Immature natural killer cell (primary cell): Measurements from ENCODE around the gene RBM15. TPM values are rescaled to one million over a fixed set of nuclear protein-coding genes. Genes with fewer than 3 reads are reported as not detected.
A peak's percentile ranks its signal among the peaks of the same experiment; 100 is the strongest.

Experiments
- DNase-seq, 3 donors: peaks; one replicate each; pipeline ENCODE4 v3.0.0; 2022; ENCODE audit warnings: mixed read lengths in 1 of 3
- H3K27ac Mint-ChIP-seq, 6 donors: one replicate each; pipeline ENCODE4 v1.8.0; 2020; ENCODE audit warnings: mixed read lengths in 6 of 6, mild to moderate bottlenecking in 5 of 6, inconsistent platforms in 4 of 6, moderate library complexity in 3 of 6
- H3K27me3 Mint-ChIP-seq, 3 donors: one replicate each; pipeline ENCODE4 v1.8.0; 2020 to 2021; ENCODE audit warnings: low read depth in 3 of 3, mild to moderate bottlenecking in 3 of 3, mixed read lengths in 3 of 3, moderate library complexity in 3 of 3, inconsistent platforms in 1 of 3
- H3K36me3 Mint-ChIP-seq, 3 donors: one replicate each; pipeline ENCODE4 v1.8.0; 2020; ENCODE audit warnings: mixed read lengths in 3 of 3, inconsistent platforms in 2 of 3, mild to moderate bottlenecking in 2 of 3
- H3K4me1 Mint-ChIP-seq, 2 donors: one replicate each; pipeline ENCODE4 v1.8.0; 2020; ENCODE audit warnings: inconsistent platforms in 2 of 2, mild to moderate bottlenecking in 2 of 2, mixed read lengths in 2 of 2, moderate library complexity in 1 of 2
- H3K4me3 Mint-ChIP-seq, 5 donors: one replicate each; pipeline ENCODE4 v1.8.0; 2020; ENCODE audit warnings: mild to moderate bottlenecking in 5 of 5, mixed read lengths in 5 of 5, inconsistent platforms in 3 of 5, moderate library complexity in 3 of 5
- H3K9me3 Mint-ChIP-seq, 6 donors: one replicate each; pipeline ENCODE4 v1.8.0; 2020; ENCODE audit warnings: mild to moderate bottlenecking in 6 of 6, mixed read lengths in 6 of 6, inconsistent platforms in 4 of 6, moderate library complexity in 3 of 6
- polyA plus RNA-seq, 3 donors: library from polyadenylated mRNA; unstranded; fragments of 300-500 nt; fragmentation: Illumina TruSeq; gene quantifications; one replicate each; pipeline ENCODE4 v1.2.3, GENCODE V29; 2021

The RBM15 gene
- polyA plus RNA-seq, 3 donors from 2014 or later, result 5.7 to 14.4 (median 10.0) TPM

DNA sequence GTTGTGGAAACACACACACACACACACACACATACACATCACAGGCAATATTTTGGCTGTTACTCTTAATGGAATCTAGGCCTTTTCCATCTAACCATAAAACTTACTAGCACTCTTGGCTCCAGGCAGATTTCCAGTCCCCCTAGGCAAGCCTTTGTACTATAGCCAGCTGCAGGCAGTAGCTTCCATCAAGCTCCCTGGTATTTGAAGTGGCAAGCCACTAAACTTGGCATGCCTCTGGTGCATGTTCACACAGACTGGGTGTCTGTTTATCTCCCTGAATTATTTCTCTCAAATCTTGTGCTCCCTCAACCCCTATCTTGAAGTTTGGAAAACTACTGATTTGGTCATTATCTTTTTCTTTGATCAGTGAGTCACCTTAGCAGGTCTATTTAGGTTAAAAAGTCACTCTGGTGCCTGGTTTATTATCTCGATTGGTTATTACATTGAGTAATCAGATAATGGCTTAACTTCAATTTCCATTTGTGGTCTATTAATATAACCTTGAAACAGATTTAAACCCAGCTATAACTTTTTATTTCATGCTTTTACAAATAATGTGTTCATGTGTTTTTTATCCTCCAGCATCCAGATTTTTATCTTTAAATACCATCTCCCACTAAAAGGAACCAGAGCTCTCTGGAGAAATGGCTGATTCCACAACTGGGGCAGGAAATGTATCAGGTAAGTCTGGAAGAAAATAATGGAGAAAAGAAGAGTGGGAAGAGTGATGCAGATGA lies 2.7 kb upstream of the RBM15 start:
- H3K27ac Mint-ChIP-seq, result peak overlapping the region; percentile 5 to 89 (median 80)
- no peaks in the 10 kb centered on the region for H3K9me3 Mint-ChIP-seq
- H3K36me3 Mint-ChIP-seq, result peaks cover 0 to 6% (median 0%) of the 10 kb centered on the region in 3 donors
- DNase-seq, result no peak
- H3K4me3 Mint-ChIP-seq, result peak overlapping the region in 4 of 5 donors; percentile 48 to 67 (median 60)
- peaks cover 4 to 11% (median 6%) of the 10 kb centered on the region in 3 donors for H3K27me3 Mint-ChIP-seq
- peaks cover 29 to 32% of the 10 kb centered on the region in 2 donors for H3K4me1 Mint-ChIP-seq

DNA sequence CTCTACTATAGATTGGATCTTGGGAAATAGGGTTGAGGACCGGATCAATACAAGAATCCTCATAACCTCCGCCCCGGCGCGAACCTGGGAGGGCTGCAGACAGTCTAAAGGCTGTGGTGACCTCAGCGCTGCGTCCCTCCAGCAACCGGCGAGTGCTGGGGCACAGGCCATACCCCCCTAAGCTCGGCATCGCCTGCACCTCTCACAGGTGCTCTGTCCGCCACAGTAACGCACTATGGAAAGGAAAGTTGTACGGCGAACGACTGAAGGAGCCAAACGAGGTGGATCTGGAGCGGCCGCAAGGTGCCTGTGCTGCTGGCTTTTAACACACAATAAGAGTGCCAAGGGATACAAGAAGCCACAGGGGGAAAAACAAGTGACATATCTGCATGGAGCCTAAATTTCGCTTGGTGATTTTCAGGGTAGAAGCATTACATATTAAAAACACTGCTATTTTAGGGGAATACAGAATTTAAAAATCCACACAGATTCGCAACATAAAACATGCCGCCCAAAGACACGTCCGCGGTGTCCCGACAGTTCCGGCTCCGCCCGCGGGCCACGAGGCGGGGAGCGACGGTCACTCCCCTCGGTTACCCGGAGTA lies 1.4 kb upstream of the RBM15 start:
- Mint-ChIP-seq H3K4me3 (peak overlapping the region in 1 of 5 donors; percentile 91), H3K9me3 (no peaks in the 10 kb centered on the region), H3K36me3 (peaks cover 0 to 6% (median 0%) of the 10 kb centered on the region in 3 donors), H3K27ac (no peak overlapping the region), H3K27me3 (peaks cover 4 to 12% (median 6%) of the 10 kb centered on the region in 3 donors), H3K4me1 (peaks cover 42 to 45% of the 10 kb centered on the region in 2 donors)
- no peak for DNase-seq

DNA sequence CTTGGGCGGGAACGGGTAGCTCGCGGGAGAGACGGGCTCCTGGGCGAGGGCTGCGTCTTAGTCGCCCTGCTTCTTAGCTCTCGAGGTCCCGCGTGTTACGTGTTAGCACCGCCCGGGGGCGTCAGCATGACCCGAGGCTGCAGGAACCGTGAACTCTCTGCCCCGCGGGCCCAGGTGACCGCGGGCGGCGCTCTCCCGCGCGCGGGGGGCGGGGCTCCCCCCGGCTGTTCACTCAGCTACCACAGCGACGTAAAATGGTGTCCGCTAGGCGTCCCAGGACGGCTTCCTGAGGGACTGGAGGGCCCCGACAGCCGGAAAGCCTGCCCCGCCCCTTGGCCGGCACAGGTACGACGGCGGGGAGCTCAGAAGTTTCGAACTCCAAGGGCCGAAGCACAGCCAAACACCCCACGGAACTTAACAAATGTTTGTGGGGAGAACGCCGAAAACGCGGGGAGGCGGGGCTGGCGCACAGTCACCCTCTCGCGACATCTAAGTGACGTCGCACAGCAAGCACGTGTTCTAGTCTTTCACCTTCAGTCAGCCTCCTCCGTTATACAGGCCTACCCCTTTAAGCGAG lies 780 bp upstream of the RBM15 start:
- DNase-seq, result peak; percentile 95 to 98 (median 97)
- Mint-ChIP-seq H3K27ac (no peak overlapping the region), H3K4me1 (peaks cover 48 to 51% of the 10 kb centered on the region in 2 donors), H3K9me3 (no peaks in the 10 kb centered on the region), H3K27me3 (peaks cover 4 to 13% (median 6%) of the 10 kb centered on the region in 3 donors), H3K4me3 (peak overlapping the region in 1 of 5 donors; percentile 91), H3K36me3 (peaks cover under 1 to 7% (median 3%) of the 10 kb centered on the region in 3 donors)

DNA sequence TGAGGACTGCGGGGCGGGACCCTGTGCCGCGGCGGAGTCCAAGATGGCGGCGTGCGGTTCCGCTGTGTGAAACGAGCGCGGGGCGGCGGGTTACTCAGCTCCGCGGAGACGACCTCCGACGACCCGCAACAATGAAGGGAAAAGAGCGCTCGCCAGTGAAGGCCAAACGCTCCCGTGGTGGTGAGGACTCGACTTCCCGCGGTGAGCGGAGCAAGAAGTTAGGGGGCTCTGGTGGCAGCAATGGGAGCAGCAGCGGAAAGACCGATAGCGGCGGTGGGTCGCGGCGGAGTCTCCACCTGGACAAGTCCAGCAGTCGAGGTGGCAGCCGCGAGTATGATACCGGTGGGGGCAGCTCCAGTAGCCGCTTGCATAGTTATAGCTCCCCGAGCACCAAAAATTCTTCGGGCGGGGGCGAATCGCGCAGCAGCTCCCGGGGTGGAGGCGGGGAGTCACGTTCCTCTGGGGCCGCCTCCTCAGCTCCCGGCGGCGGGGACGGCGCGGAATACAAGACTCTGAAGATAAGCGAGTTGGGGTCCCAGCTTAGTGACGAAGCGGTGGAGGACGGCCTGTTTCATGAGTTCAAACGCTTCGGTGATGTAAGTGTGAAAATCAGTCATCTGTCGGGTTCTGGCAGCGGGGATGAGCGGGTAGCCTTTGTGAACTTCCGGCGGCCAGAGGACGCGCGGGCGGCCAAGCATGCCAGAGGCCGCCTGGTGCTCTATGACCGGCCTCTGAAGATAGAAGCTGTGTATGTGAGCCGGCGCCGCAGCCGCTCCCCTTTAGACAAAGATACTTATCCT lies 430 bp downstream of the RBM15 start:
- Mint-ChIP-seq H3K4me3 (no peak overlapping the region), H3K27me3 (peaks cover 4 to 13% (median 6%) of the 10 kb centered on the region in 3 donors), H3K27ac (no peak overlapping the region), H3K36me3 (peaks cover 4 to 10% (median 8%) of the 10 kb centered on the region in 3 donors), H3K4me1 (peaks cover 57 to 63% of the 10 kb centered on the region in 2 donors), H3K9me3 (no peaks in the 10 kb centered on the region)
- peak; percentile 64 to 69 (median 66) for DNase-seq

DNA sequence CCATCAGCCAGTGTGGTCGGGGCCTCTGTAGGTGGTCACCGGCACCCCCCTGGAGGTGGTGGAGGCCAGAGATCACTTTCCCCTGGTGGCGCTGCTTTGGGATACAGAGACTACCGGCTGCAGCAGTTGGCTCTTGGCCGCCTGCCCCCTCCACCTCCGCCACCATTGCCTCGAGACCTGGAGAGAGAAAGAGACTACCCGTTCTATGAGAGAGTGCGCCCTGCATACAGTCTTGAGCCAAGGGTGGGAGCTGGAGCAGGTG lies 961 bp downstream of the RBM15 start:
- H3K9me3 Mint-ChIP-seq, result no peaks in the 10 kb centered on the region
- peaks cover 59 to 68% of the 10 kb centered on the region in 2 donors for H3K4me1 Mint-ChIP-seq
- no peak overlapping the region for H3K4me3 Mint-ChIP-seq
- no peak overlapping the region for H3K27ac Mint-ChIP-seq
- H3K27me3 Mint-ChIP-seq, result peaks cover 4 to 13% (median 6%) of the 10 kb centered on the region in 3 donors
- peaks cover 4 to 10% (median 8%) of the 10 kb centered on the region in 3 donors for H3K36me3 Mint-ChIP-seq
- DNase-seq, result no peak

DNA sequence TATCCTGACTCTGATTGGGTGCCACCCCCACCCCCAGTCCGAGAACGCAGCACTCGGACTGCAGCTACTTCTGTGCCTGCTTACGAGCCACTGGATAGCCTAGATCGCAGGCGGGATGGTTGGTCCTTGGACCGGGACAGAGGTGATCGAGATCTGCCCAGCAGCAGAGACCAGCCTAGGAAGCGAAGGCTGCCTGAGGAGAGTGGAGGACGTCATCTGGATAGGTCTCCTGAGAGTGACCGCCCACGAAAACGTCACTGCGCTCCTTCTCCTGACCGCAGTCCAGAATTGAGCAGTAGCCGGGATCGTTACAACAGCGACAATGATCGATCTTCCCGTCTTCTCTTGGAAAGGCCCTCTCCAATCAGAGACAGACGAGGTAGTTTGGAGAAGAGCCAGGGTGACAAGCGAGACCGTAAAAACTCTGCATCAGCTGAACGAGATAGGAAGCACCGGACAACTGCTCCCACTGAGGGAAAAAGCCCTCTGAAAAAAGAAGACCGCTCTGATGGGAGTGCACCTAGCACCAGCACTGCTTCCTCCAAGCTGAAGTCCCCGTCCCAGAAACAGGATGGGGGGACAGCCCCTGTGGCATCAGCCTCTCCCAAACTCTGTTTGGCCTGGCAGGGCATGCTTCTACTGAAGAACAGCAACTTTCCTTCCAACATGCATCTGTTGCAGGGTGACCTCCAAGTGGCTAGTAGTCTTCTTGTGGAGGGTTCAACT lies 2.1 kb downstream of the RBM15 start:
- no peaks in the 10 kb centered on the region for H3K9me3 Mint-ChIP-seq
- H3K36me3 Mint-ChIP-seq, result peaks cover 4 to 10% (median 8%) of the 10 kb centered on the region in 3 donors
- H3K27ac Mint-ChIP-seq, result peak overlapping the region in 4 of 6 donors; percentile 15 to 60 (median 52)
- no peak for DNase-seq
- H3K4me1 Mint-ChIP-seq, result peaks cover 67 to 80% of the 10 kb centered on the region in 2 donors
- peaks cover 4 to 13% (median 6%) of the 10 kb centered on the region in 3 donors for H3K27me3 Mint-ChIP-seq
- peak overlapping the region; percentile 1 to 47 (median 33) for H3K4me3 Mint-ChIP-seq

DNA sequence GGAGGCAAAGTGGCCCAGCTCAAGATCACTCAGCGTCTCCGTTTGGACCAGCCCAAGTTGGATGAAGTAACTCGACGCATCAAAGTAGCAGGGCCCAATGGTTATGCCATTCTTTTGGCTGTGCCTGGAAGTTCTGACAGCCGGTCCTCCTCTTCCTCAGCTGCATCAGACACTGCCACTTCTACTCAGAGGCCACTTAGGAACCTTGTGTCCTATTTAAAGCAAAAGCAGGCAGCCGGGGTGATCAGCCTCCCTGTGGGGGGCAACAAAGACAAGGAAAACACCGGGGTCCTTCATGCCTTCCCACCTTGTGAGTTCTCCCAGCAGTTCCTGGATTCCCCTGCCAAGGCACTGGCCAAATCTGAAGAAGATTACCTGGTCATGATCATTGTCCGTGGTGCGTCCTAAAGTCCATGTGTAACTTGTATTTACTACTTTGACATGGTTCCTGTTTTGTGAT lies 2.7 kb downstream of the RBM15 start:
- DNase-seq, result no peak
- Mint-ChIP-seq H3K4me1 (peaks cover 70 to 81% of the 10 kb centered on the region in 2 donors), H3K9me3 (no peaks in the 10 kb centered on the region), H3K27ac (peak overlapping the region in 3 of 6 donors; percentile 24 to 51 (median 27)), H3K27me3 (peaks cover 4 to 13% (median 6%) of the 10 kb centered on the region in 3 donors), H3K36me3 (peaks cover 4 to 10% (median 8%) of the 10 kb centered on the region in 3 donors), H3K4me3 (peak overlapping the region; percentile 33 to 66 (median 46))

DNA sequence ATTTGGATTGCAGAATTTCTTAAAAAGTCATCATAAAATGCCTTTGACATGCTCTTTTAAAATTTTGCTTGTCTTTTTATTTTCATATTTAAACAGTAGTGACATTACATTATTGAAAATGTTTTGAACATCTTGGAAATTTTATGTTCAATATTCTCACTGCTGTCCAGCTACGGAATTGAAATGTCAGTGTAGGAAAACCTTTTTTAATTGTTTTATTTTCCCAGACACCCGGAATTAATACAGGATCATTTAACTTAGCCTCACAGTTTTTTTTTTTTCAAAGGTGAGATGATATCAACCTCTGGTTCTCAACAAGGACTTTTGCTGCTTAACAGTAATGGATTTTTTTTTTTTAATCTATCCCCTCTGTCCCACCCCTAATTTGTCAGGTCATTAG lies 4.1 kb downstream of the RBM15 start:
- peak overlapping the region; percentile 42 to 82 (median 63) for H3K4me3 Mint-ChIP-seq
- DNase-seq, result no peak
- H3K36me3 Mint-ChIP-seq, result peaks cover 4 to 14% (median 12%) of the 10 kb centered on the region in 3 donors
- H3K9me3 Mint-ChIP-seq, result no peaks in the 10 kb centered on the region
- H3K4me1 Mint-ChIP-seq, result peaks cover 72 to 86% of the 10 kb centered on the region in 2 donors
- H3K27me3 Mint-ChIP-seq, result peaks cover 0 to 7% (median 6%) of the 10 kb centered on the region in 3 donors
- peak overlapping the region in 5 of 6 donors; percentile 6 to 82 (median 60) for H3K27ac Mint-ChIP-seq

DNA sequence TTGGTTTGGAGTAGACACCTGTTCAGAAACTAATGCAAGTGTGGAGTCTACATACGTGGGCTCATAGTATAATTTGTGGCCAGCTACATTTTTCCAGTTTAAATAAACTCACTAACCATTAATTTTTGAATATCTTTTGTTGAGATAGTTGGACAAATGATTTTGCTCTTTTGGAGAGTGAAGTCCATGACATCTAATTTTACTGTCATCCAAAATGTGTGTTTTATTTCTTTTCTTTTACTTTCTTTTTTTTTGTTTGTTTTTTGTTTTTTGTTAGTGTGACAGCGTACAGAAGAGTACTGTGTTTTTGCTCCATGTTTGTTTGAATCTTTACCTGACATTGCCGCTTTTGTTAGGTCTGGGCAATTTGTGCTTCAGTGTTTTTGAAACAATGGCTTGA lies 5.0 kb downstream of the RBM15 start:
- H3K9me3 Mint-ChIP-seq, result no peaks in the 10 kb centered on the region
- H3K4me3 Mint-ChIP-seq, result peak overlapping the region in 4 of 5 donors; percentile 21 to 82 (median 58)
- peaks cover 80 to 95% of the 10 kb centered on the region in 2 donors for H3K4me1 Mint-ChIP-seq
- peak overlapping the region in 5 of 6 donors; percentile 18 to 69 (median 60) for H3K27ac Mint-ChIP-seq
- DNase-seq, result no peak
- H3K27me3 Mint-ChIP-seq, result peaks cover 0 to 7% (median 3%) of the 10 kb centered on the region in 3 donors
- H3K36me3 Mint-ChIP-seq, result peaks cover 4 to 14% (median 12%) of the 10 kb centered on the region in 3 donors

DNA sequence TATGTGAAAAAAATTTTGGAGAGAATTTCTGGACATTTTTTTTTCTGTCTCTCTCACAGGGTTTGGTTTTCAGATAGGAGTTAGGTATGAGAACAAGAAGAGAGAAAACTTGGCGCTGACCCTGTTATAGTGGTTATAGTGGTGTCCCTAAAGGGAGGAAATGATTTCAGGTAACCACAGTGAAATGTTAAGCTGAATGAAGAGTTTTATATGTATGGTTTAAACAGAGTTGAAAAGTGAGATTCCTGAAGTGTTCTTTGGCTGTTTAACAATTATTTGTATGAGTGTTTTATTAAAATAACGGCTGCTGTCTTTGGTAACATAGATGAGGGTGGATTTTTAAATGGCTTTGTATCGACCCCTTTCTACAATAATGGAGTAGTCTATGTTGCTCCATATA lies 6.3 kb downstream of the RBM15 start:
- Mint-ChIP-seq H3K27me3 (peaks cover 0 to 1% (median 0%) of the 10 kb centered on the region in 3 donors), H3K36me3 (peaks cover 4 to 12% (median 8%) of the 10 kb centered on the region in 3 donors), H3K4me1 (peaks cover 80 to 97% of the 10 kb centered on the region in 2 donors), H3K9me3 (no peaks in the 10 kb centered on the region), H3K4me3 (peak overlapping the region in 4 of 5 donors; percentile 9 to 52 (median 28)), H3K27ac (peak overlapping the region; percentile 26 to 82 (median 60))
- no peak for DNase-seq

DNA sequence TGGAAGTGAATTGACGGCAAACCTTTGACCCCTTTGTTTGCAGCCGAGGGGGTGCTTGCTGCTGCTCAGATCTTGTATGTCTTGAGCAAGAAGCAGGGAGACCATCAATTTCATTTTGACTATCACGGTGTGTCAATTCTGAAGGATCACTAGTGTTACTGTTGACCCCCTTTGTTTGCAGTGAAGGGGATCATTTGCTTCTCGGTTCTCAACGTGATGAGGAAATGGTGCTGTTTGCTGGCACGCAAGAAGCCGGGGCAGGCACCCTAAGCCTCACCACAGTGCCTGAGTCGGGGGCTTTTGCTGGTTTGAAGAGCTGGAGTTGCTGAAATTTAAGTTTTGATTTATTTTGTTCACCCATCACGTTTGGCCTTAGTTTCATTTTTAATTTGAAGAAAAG lies 7.5 kb downstream of the RBM15 start:
- no peak for DNase-seq
- Mint-ChIP-seq H3K4me1 (peaks cover 78 to 97% of the 10 kb centered on the region in 2 donors), H3K4me3 (no peak overlapping the region), H3K9me3 (no peaks in the 10 kb centered on the region), H3K36me3 (peaks cover 4 to 12% (median 8%) of the 10 kb centered on the region in 3 donors), H3K27me3 (peaks cover 0 to 1% (median 0%) of the 10 kb centered on the region in 3 donors), H3K27ac (peak overlapping the region in 2 of 6 donors; percentile 29 to 36)

DNA sequence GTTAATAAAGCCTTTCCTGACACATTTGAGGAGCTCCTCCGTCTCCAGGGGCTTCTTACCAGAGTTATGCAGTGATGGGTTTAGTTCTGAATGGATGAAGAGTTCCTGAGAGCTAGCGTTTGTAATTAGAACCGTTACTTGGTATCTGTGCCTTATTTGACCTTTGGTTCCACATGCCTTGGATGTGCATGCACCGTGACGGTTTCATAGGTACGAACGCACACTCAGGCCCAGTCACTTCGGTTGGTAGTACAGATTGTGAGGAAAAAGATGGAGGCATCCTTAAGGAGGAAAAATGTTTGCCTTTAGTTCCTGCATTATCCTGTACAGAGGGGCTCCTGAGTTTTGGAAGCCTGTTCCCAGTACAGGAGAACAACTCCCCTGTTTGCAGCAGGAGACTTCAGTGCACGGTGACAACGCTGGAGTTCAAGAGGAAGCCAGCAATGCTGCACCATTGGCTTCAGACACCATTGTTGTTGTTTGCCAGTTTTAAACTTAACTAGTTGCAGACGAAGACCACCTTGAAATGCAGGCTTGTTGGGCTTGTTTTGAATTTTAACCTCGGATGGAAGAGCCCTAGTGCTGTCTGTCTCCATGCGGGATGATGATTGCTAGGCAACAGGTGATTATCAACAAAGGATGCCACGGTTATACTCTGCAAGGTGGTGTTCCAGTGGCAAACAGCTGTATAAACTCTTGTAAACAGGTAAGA lies 8.2 kb downstream of the RBM15 start:
- H3K4me1 Mint-ChIP-seq, result peaks cover 72 to 97% of the 10 kb centered on the region in 2 donors
- peaks cover 4 to 12% (median 8%) of the 10 kb centered on the region in 3 donors for H3K36me3 Mint-ChIP-seq

More for the DNA sequence above, 8.2 kb downstream of the RBM15 start:
- H3K4me3 Mint-ChIP-seq, result no peak overlapping the region
- peaks cover 0 to 1% (median 0%) of the 10 kb centered on the region in 3 donors for H3K27me3 Mint-ChIP-seq
- DNase-seq, result no peak
- H3K9me3 Mint-ChIP-seq, result no peaks in the 10 kb centered on the region
- peak overlapping the region in 3 of 6 donors; percentile 26 to 62 (median 29) for H3K27ac Mint-ChIP-seq
